Right lobe of liver (tissue), 4 donors: ENCODE measurements around the gene LSS.

Source experiments
- POLR2A ChIP-seq: fragments of 450-650 bp; IDR thresholded peaks from one replicate; pipeline ENCODE4 v1.6.1; 2017; ENCODE audit warnings: antibody characterized with exemption, mild to moderate bottlenecking
- TF ChIP-seq, protein P1 (sequence below), 4 donors: fragments of 200-600 bp in 3 of 4; fragments of 450-650 bp in 1 of 4; IDR thresholded peaks; one replicate each; pipeline versions ENCODE4 v1.5.1 to v1.8.0; 2016 to 2022; ENCODE audit warnings: antibody characterized with exemption in 4 of 4, mild to moderate bottlenecking in 2 of 4
- donor health status: DM: no; HTN: no; CAD: no.
- donor health status: DM: no; HTN: no; CAD: no.
- donor health status: DM: no; HTN: yes; CAD: no.

DNA sequence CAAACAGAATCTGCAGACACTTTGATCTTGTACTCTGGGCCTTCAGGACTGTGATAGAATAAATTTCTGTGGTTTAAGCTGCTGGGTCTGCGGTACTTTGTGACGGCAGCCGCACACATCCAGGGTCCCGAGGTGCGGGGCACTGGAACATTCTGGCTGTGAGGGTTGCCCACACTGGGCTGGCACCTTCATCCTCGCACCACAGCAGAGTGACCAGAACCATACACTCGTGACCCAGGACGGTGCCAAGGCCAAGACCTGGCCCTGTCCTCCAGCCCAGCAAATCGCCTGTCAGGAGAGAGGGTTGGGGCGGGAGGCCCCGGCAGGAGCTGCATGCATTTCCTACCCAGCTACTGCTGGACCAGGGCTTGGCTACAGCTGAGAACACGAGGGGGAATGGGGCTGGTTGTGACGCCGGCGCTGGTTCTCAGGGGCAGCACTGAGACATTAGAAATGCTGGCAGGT, 70.6 kb downstream of the LSS start:
- TF ChIP-seq, protein P1, sequence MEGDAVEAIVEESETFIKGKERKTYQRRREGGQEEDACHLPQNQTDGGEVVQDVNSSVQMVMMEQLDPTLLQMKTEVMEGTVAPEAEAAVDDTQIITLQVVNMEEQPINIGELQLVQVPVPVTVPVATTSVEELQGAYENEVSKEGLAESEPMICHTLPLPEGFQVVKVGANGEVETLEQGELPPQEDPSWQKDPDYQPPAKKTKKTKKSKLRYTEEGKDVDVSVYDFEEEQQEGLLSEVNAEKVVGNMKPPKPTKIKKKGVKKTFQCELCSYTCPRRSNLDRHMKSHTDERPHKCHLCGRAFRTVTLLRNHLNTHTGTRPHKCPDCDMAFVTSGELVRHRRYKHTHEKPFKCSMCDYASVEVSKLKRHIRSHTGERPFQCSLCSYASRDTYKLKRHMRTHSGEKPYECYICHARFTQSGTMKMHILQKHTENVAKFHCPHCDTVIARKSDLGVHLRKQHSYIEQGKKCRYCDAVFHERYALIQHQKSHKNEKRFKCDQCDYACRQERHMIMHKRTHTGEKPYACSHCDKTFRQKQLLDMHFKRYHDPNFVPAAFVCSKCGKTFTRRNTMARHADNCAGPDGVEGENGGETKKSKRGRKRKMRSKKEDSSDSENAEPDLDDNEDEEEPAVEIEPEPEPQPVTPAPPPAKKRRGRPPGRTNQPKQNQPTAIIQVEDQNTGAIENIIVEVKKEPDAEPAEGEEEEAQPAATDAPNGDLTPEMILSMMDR (IDR thresholded peaks at IDR 0.05) = no peak
- no peak for TF ChIP-seq POLR2A
